ENCODE data around the gene EML5.

DNA sequence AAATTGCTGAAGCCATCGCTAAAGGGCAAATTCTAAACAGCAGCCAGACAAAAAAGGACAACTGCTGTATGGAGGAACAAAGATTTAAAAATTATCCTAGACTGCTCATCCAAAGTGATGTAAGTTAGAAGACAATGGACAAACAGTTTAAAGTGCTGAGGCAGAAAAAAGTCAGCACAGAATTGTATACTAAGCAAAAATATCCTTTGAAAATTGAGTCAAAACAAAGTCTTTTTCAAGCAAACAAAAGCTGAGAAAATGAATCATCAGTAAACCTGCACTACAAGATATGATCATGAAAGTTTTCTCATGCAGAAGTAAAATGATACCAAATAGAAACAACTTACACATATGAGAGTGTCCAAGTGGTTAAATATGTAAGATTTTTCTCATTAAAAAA, 43.6 kb downstream of the EML5 start:
- TF ChIP-seq EZH2 (IDR thresholded peaks at IDR 0.05; ENCODE audit: borderline replicate concordance, low read depth, low read length, severe bottlenecking) (no peak), POLR2A (IDR thresholded peaks at IDR 0.05; ENCODE audit: low read depth, low read length) (no peak)

All from endothelial cell of umbilical vein (primary cell).